GM12892 (cell line): ENCODE results near the gene FBLN2.

Source experiments
- POLR2A ChIP-seq: IDR thresholded peaks from 2 replicates; pipeline ENCODE4 v1.6.1; 2011; ENCODE audit warnings: low read depth, low read length, control low read depth
- POLR2AphosphoS5 ChIP-seq: IDR thresholded peaks from 2 replicates; pipeline ENCODE4 v1.6.1; 2011; ENCODE audit warnings: low read depth, low read length, control low read depth
- TAF1 ChIP-seq: IDR thresholded peaks from 2 replicates; pipeline ENCODE4 v1.6.1; 2011; ENCODE audit warnings: low read depth, mild to moderate bottlenecking, control low read depth, low read length, borderline replicate concordance

GRCh38 chr3:13636874-13637273 is 87.9 kb downstream of the FBLN2 start:
- TF ChIP-seq POLR2A (no peak), POLR2AphosphoS5 (no peak), TAF1 (no peak)
